ENCODE data around the gene LGR4. TPM values are rescaled to one million over a fixed set of nuclear protein-coding genes. Genes with fewer than 3 reads are reported as not detected.
A peak's percentile ranks its signal among the peaks of the same experiment; 100 is the strongest.

The LGR4 gene
- total and polyA plus RNA-seq, 2 experiments from 2014 or later: 22.6 to 99.6 TPM

- Histone ChIP-seq H3K27me3 (ENCODE audit: insufficient read depth) (no peaks in the 10 kb centered on the region), H3K27ac (ENCODE audit: low read depth) (no peak overlapping the region), H3F3A (replicated peaks; ENCODE audit: low read depth) (no peaks in the 10 kb centered on the region), H3K9me2 (ENCODE audit: insufficient read depth) (no peaks in the 10 kb centered on the region), H3K4me3 (no peak overlapping the region), H3K36me3 (ENCODE audit: insufficient read depth) (no peaks in the 10 kb centered on the region), H3K4me2 (no peak overlapping the region), H3K79me2 (replicated peaks; ENCODE audit: insufficient read depth) (peaks cover 99% of the 10 kb centered on the region), H3K4me1 (ENCODE audit: insufficient read depth) (peaks cover 65% of the 10 kb centered on the region), H2AFZ (no peak overlapping the region), H4K20me1 (replicated peaks; ENCODE audit: insufficient read depth) (peaks cover 26% of the 10 kb centered on the region)
- H3K4me3 Mint-ChIP-seq: no peak overlapping the region
- no peak overlapping the region for H3K27ac Mint-ChIP-seq
- no peaks in the 10 kb centered on the region for H3K9me3 Mint-ChIP-seq
- no peaks in the 10 kb centered on the region for H3K27me3 Mint-ChIP-seq (ENCODE audit: insufficient read depth, low read depth, poor library complexity)
- ATAC-seq (no peak), DNase-seq (ENCODE audit: low spot score) (no peak)
- H3K4me1 Mint-ChIP-seq: peaks cover 67% of the 10 kb centered on the region
- peaks cover 2% of the 10 kb centered on the region; the same call in 1 of the 3 replicates for H3K36me3 Mint-ChIP-seq (ENCODE audit: low read depth)
- no peak for TF ChIP-seq ZNF114 (CRISPR knock-in tag; IDR thresholded peaks at IDR 0.05)
Measured at GRCh38 chr11:27418356-27418755, 54.2 kb downstream of the LGR4 start.

GRCh38 chr11:27416568-27417176, 55.9 kb downstream of the LGR4 start:
- Histone ChIP-seq H2AFZ (no peak overlapping the region), H3K27me3 (ENCODE audit: insufficient read depth) (no peaks in the 10 kb centered on the region), H3K79me2 (replicated peaks; ENCODE audit: insufficient read depth) (peaks cover 95% of the 10 kb centered on the region), H3K27ac (ENCODE audit: low read depth) (no peak overlapping the region), H3K36me3 (ENCODE audit: insufficient read depth) (no peaks in the 10 kb centered on the region), H3K4me1 (ENCODE audit: insufficient read depth) (peaks cover 49% of the 10 kb centered on the region), H4K20me1 (replicated peaks; ENCODE audit: insufficient read depth) (peaks cover 26% of the 10 kb centered on the region), H3K4me3 (no peak overlapping the region), H3K9me2 (ENCODE audit: insufficient read depth) (no peaks in the 10 kb centered on the region), H3K4me2 (peak overlapping the region; percentile 33), H3F3A (replicated peaks; ENCODE audit: low read depth) (no peaks in the 10 kb centered on the region)
- no peak for TF ChIP-seq ZNF462 (CRISPR knock-in tag; IDR thresholded peaks at IDR 0.05)
- TF ChIP-seq ZNF114 (CRISPR knock-in tag; IDR thresholded peaks at IDR 0.05): no peak
- no peak for TF ChIP-seq REST (IDR thresholded peaks at IDR 0.05; ENCODE audit: unreplicated experiment)
- no peak for TF ChIP-seq CTCF (conservative IDR thresholded peaks at IDR 0.05; ENCODE audit: low read depth in 2 of 2)
- Mint-ChIP-seq H3K27ac (no peak overlapping the region), H3K4me1 (peaks cover 54% of the 10 kb centered on the region), H3K9me3 (no peaks in the 10 kb centered on the region), H3K36me3 (ENCODE audit: low read depth) (peaks cover 2% of the 10 kb centered on the region; the same call in 1 of the 3 replicates), H3K27me3 (ENCODE audit: insufficient read depth, low read depth, poor library complexity) (no peaks in the 10 kb centered on the region), H3K4me3 (no peak overlapping the region)
- DNase-seq (ENCODE audit: low spot score) (no peak), ATAC-seq (peak; percentile 55; the same call in 2 of the 3 replicates)

Measured in GM23338 (cell line).